Endothelial cell of umbilical vein (primary cell): ENCODE data around the gene IVD. TPM values are rescaled to one million over a fixed set of nuclear protein-coding genes. Genes with fewer than 3 reads are reported as not detected.
"Not testable (repeated sequence)": the region's sequence is repeated elsewhere in the genome, so short reads cannot be mapped to it uniquely, and the experiment has no call there.

Source experiments
- BruUV-seq: library from RNA; stranded (reverse); fragments of 400-500 nt; replicated peaks from 2 replicates; lab custom pipeline; 2021; lab: Mats Ljungman, UMichigan
- CTCF ChIA-PET: fragments of 300-600, 350-600 bp; sonication (Branson Sonifier 250); formaldehyde crosslinking; loops from one replicate; lab custom pipeline; 2021; ENCODE audit warnings: antibody characterized with exemption, inconsistent platforms; lab: Charles Lee
- POLR2A ChIA-PET: fragments of 300-600, 350-600 bp; sonication (Branson Sonifier 250); formaldehyde crosslinking; loops from one replicate; lab custom pipeline; 2021; ENCODE audit warnings: antibody characterized with exemption, inconsistent platforms; lab: Charles Lee
- DNase-seq: peaks from one replicate; pipeline ENCODE4 v3.0.0-alpha.2; 2011; ENCODE audit warnings: low read depth, low spot score
- FAIRE-seq: peaks from 2 replicates; lab custom pipeline; 2011; peaks lifted over from hg19 to GRCh38; lab: Jason Lieb, UNC
- H2AFZ ChIP-seq: 2 replicates; pipeline ENCODE4 v1.6.0; 2012; ENCODE audit warnings: low read depth, low read length, control low read depth, inconsistent platforms
- H3K27ac ChIP-seq: 2 replicates; pipeline ENCODE4 v1.5.1; 2011; ENCODE audit warnings: low read depth, mild to moderate bottlenecking, control low read depth, low read length, moderate library complexity; ENCODE audit not compliant: insufficient read depth
- H3K27me3 ChIP-seq, 2 experiments: 2 replicates each; pipeline versions ENCODE4 v1.6.0 to v1.6.1; 2011; ENCODE audit warnings: low read length in 2 of 2, mixed read lengths in 1 of 2; ENCODE audit not compliant: control insufficient read depth in 2 of 2, insufficient read depth in 2 of 2
- H3K36me3 ChIP-seq, 2 experiments: 2 replicates in 1 of 2; 3 replicates in 1 of 2; pipeline ENCODE4 v1.5.1; 2011; ENCODE audit warnings: low read length in 2 of 2, mild to moderate bottlenecking in 1 of 2, moderate library complexity in 1 of 2; ENCODE audit not compliant: control insufficient read depth in 2 of 2, insufficient read depth in 2 of 2; ENCODE audit errors: extremely low read depth in 1 of 2
- H3K4me1 ChIP-seq: 3 replicates; pipeline ENCODE4 v1.5.1; 2011; ENCODE audit warnings: mild to moderate bottlenecking, low read length; ENCODE audit not compliant: control insufficient read depth, insufficient read depth; ENCODE audit errors: extremely low read depth
- H3K4me2 ChIP-seq: 2 replicates; pipeline ENCODE4 v1.6.1; 2011; ENCODE audit warnings: low read length, control low read depth, mixed read lengths; ENCODE audit not compliant: insufficient read depth
- H3K4me3 ChIP-seq, 3 experiments: fragments of 200-600 bp in 1 of 3; sonication (generic), shearing (Covaris generic) in 1 of 3; replicated peaks in 1 of 3; 2 replicates each; pipeline ENCODE4 v1.5.1; 2011 to 2016; ENCODE audit warnings: control low read depth in 3 of 3, low read length in 3 of 3, mild to moderate bottlenecking in 2 of 3, inconsistent platforms in 1 of 3, low read depth in 1 of 3, moderate library complexity in 1 of 3; ENCODE audit not compliant: insufficient read depth in 1 of 3
- H3K79me2 ChIP-seq: 2 replicates; pipeline ENCODE4 v1.6.0; 2012; ENCODE audit warnings: low read length, inconsistent platforms; ENCODE audit not compliant: control insufficient read depth, insufficient read depth
- H3K9ac ChIP-seq: replicated peaks from 2 replicates; pipeline ENCODE3; 2011; ENCODE audit warnings: low read length, control low read depth; ENCODE audit not compliant: insufficient read depth; ENCODE audit errors: extremely low read depth
- H3K9me1 ChIP-seq: replicated peaks from 3 replicates; pipeline ENCODE4 v1.6.0; 2011; ENCODE audit warnings: mild to moderate bottlenecking, low read length; ENCODE audit not compliant: control insufficient read depth, insufficient read depth; ENCODE audit errors: extremely low read depth
- H3K9me3 ChIP-seq: replicated peaks from 2 replicates; pipeline ENCODE4 v1.5.1; 2012; ENCODE audit warnings: low read length, inconsistent platforms; ENCODE audit not compliant: control insufficient read depth, insufficient read depth
- H4K20me1 ChIP-seq: replicated peaks from 2 replicates; pipeline ENCODE3; 2011; ENCODE audit warnings: mild to moderate bottlenecking, low read length; ENCODE audit not compliant: control insufficient read depth, insufficient read depth; ENCODE audit errors: extremely low read depth
- CTCF ChIP-seq, 2 donors: IDR thresholded peaks; 1 replicate in 1 of 2; 2 replicates in 1 of 2; pipeline ENCODE4 v1.5.1; 2011; ENCODE audit warnings: low read length in 2 of 2, mild to moderate bottlenecking in 2 of 2, moderate library complexity in 2 of 2, control low read depth in 1 of 2, inconsistent platforms in 1 of 2, low read depth in 1 of 2; ENCODE audit not compliant: insufficient read depth in 1 of 2; ENCODE audit errors: extremely low read depth in 1 of 2
- EZH2 ChIP-seq: IDR thresholded peaks from 2 replicates; pipeline ENCODE4 v1.6.1; 2012; ENCODE audit warnings: borderline replicate concordance, low read depth, mild to moderate bottlenecking, moderate library complexity, low read length, inconsistent platforms; ENCODE audit not compliant: severe bottlenecking
- FOS ChIP-seq: IDR thresholded peaks from 2 replicates; pipeline ENCODE4 v1.6.1; 2011; ENCODE audit warnings: mild to moderate bottlenecking, low read length, moderate library complexity, borderline replicate concordance; ENCODE audit not compliant: insufficient read depth
- GATA2 ChIP-seq: IDR thresholded peaks from 2 replicates; pipeline ENCODE4 v1.7.0; 2011; ENCODE audit warnings: low read depth, mild to moderate bottlenecking, moderate library complexity, mixed read lengths, low read length; ENCODE audit not compliant: insufficient read length, insufficient read depth
- JUN ChIP-seq: IDR thresholded peaks from 2 replicates; pipeline ENCODE4 v1.6.1; 2011; ENCODE audit warnings: borderline replicate concordance, low read depth; ENCODE audit not compliant: insufficient read length, insufficient read depth
- MAX ChIP-seq: IDR thresholded peaks from 2 replicates; pipeline ENCODE4 v1.6.1; 2011; ENCODE audit not compliant: insufficient read depth, insufficient read length
- MYC ChIP-seq: IDR thresholded peaks from one replicate; pipeline ENCODE4 v1.6.1; 2011; ENCODE audit warnings: mild to moderate bottlenecking, low read depth, low read length
- POLR2A ChIP-seq: IDR thresholded peaks from 2 replicates; pipeline ENCODE4 v1.6.1; 2012; ENCODE audit warnings: low read depth, mild to moderate bottlenecking, control low read depth, low read length
- POLR2AphosphoS5 ChIP-seq: IDR thresholded peaks from 2 replicates; pipeline ENCODE4 v1.6.1; 2012; ENCODE audit warnings: low read depth, mild to moderate bottlenecking, control low read depth, low read length, moderate library complexity; ENCODE audit not compliant: insufficient read depth
- dilution Hi-C: fragments of 300-500 bp; cut with MboI; formaldehyde crosslinking; loops from one replicate; pipeline ENCODE4 v1.15.0; 2019; ENCODE audit warnings: low sequenced_read_pairs; ENCODE audit not compliant: extremely low pct_ligation_motif_present
- intact Hi-C: fragments of 100-400 bp; cut with micrococcal nuclease; formaldehyde crosslinking; loops from one replicate; pipeline ENCODE4 v1.10.0; 2022
- polyA plus RNA-seq, 4 experiments: library from polyadenylated mRNA; depleted of rRNA in 3 of 4; stranded (reverse) in 3 of 4; unstranded in 1 of 4; fragments of >200 nt; gene quantifications; 2 replicates each; pipeline versions ENCODE4 v1.2.1 to v1.2.3, GENCODE V29; 2011 to 2012; ENCODE audit warnings: missing spikeins in 1 of 4
- total RNA-seq: library from RNA; stranded (reverse); gene quantifications from 2 replicates; pipeline ENCODE4 v1.2.3, GENCODE V29; 2021

The IVD gene
- total and polyA plus RNA-seq, 2 donors (not counting 3 experiments of a cell fraction or from before 2014, with no cell fraction given) = 34.1 to 62.5 TPM

GRCh38 chr15:40452296-40453090 is 46.9 kb downstream of the IVD start:
- Histone ChIP-seq H2AFZ (no peak overlapping the region), H3K27ac (no peak overlapping the region), H3K4me3 (no peak overlapping the region), H3K79me2 (peaks cover 18% of the 10 kb centered on the region), H3K4me2 (no peak overlapping the region), H3K9ac (no peak overlapping the region), H3K36me3 (no peaks in the 10 kb centered on the region), H4K20me1 (peaks cover 3% of the 10 kb centered on the region), H3K9me1 (no peaks in the 10 kb centered on the region), H3K27me3 (no peaks in the 10 kb centered on the region), H3K4me1 (no peaks in the 10 kb centered on the region), H3K9me3 (no peaks in the 10 kb centered on the region)
- TF ChIP-seq MAX (no peak), GATA2 (no peak), POLR2A (no peak), EZH2 (no peak), FOS (no peak), POLR2AphosphoS5 (no peak), CTCF (IDR thresholded peaks at IDR 0.05; ENCODE audit: extremely low read depth in 1 of 2, insufficient read depth in 1 of 2, low read depth in 1 of 2, low read length in 2 of 2) (no peak), JUN (no peak), MYC (no peak)
- intact Hi-C loops (no loop called here), dilution Hi-C loops (no loop called here)
- POLR2A ChIA-PET = no interaction called here
- BruUV-seq = no TSS peak
- no peak for DNase-seq
- CTCF ChIA-PET = interaction anchor here (2.0 kb wide), 1 partner anchor 173 kb away, joined by 5 read pairs; no protein-coding TSS in a partner anchor
- FAIRE-seq = no peak

DNA sequence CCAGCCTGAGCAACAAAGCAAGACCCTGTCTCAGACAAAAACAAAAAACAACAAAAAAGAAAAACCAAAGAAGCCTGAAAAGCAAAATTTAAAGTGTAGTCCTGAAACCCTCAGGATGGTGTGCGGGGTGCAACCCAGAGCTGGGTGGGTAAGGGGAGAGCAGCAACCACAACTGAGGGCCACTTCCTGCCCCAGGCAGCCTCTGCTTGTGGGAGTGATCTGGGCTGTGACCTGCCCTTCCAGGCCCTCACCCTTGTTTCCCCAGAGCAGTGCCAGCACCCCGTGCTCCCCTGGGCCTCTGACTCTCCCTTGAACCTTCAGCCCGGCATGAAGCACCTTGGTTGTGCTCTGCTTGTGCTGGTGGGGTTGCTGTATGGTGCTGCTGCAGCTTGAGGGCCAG is 48.3 kb downstream of the IVD start:
- DNase-seq, H3K9me3 ChIP-seq, H3K4me3 ChIP-seq, H3K4me1 ChIP-seq, H3K9me1 ChIP-seq, POLR2A ChIA-PET, H2AFZ ChIP-seq, FAIRE-seq, dilution Hi-C loops, BruUV-seq, H4K20me1 ChIP-seq, H3K36me3 ChIP-seq, H3K27me3 ChIP-seq, intact Hi-C loops, H3K9ac ChIP-seq, H3K4me2 ChIP-seq, H3K27ac ChIP-seq: not testable (repeated sequence)
- CTCF ChIA-PET = interaction anchor here (1.2 to 1.5 kb wide), 4 partner anchors 10 to 51 kb away, joined by 3 to 5 read pairs (median 4); partner anchors contain the start of gene BAHD1
- H3K79me2 ChIP-seq = peaks cover 13% of the 10 kb centered on the region
